GM21528 (cell line): ENCODE measurements around the gene OR51V1.
"Not testable (repeated sequence)": the region's sequence is repeated elsewhere in the genome, so short reads cannot be mapped to it uniquely, and the experiment has no call there.

Experiments used
- ATAC-seq: cut with Tn5 transposase; IDR thresholded peaks from one replicate; pipeline ENCODE4 v1.9.1; 2021; ENCODE audit warnings: mild to moderate bottlenecking, moderate library complexity; ENCODE audit not compliant: unreplicated experiment, low FRiP score

OR51V1 gene, protein sequence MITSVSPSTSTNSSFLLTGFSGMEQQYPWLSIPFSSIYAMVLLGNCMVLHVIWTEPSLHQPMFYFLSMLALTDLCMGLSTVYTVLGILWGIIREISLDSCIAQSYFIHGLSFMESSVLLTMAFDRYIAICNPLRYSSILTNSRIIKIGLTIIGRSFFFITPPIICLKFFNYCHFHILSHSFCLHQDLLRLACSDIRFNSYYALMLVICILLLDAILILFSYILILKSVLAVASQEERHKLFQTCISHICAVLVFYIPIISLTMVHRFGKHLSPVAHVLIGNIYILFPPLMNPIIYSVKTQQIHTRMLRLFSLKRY

DNA sequence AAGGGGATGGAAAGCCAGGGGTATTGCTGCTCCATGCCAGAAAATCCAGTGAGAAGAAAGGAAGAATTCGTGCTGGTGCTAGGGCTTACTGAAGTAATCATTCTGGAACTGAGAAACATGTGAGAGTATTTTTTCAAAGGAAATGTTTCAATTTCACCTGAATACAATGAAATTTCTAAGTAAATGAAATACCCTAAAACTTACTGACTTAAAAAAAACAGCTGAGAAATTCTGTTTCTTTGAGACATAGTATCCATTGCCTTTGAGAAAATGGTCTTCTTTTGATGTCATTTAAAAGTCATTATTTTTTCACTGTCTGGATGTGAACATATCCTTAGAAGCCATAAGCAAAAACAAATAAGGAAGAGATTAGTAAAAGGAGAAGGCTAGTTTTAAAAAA is at the start of gene OR51V1:
OR51V1 (minus strand) TSS at position 101 of the 400 bp plus-strand sequence; CDS start at position 101, 0 bp downstream.
- no peak for ATAC-seq

DNA sequence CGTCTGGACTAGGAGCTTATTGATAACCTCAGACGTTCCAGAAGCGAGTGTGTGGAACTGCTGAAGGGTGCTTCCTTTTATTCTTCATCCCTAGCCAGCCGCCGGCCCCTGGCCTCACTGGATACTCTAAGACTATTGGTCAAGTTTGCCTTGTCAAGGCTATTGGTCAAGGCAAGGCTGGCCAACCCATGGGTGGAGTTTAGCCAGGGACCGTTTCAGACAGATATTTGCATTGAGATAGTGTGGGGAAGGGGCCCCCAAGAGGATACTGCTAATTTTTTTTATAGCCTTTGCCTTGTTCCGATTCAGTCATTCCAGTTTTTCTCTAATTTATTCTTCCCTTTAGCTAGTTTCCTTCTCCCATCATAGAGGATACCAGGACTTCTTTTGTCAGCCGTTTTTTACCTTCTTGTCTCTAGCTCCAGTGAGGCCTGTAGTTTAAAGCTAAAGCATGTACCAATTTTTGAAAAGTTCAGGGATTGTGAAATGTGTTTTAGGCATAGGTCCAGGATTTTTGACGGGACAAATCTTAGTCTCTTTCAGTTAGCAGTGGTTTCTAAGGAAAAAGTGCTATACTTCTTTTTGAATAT is 49.4 kb upstream of the OR51V1 start, which contains the start of gene HBG1:
HBG1 (minus strand) TSS at position 51 of the 590 bp plus-strand sequence. CDS start 53 bp downstream, outside the sequence.
- ATAC-seq = not testable (repeated sequence)

DNA sequence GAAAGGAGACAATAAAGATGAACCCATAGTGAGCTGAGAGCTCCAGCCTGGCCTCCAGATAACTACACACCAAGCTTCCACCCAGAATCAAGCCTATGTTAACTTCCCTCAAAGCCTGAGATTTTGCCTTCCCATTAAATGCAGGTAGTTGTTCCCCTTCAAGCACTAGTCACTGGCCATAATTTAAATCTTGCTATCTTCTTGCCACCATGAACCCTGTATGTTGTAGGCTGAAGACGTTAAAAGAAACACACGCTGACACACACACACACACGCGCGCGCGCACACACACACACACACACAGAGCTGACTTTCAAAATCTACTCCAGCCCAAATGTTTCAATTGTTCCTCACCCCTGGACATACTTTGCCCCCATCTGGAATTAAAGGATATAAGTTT is 48.0 kb upstream of the OR51V1 start:
- not testable (repeated sequence) for ATAC-seq

DNA sequence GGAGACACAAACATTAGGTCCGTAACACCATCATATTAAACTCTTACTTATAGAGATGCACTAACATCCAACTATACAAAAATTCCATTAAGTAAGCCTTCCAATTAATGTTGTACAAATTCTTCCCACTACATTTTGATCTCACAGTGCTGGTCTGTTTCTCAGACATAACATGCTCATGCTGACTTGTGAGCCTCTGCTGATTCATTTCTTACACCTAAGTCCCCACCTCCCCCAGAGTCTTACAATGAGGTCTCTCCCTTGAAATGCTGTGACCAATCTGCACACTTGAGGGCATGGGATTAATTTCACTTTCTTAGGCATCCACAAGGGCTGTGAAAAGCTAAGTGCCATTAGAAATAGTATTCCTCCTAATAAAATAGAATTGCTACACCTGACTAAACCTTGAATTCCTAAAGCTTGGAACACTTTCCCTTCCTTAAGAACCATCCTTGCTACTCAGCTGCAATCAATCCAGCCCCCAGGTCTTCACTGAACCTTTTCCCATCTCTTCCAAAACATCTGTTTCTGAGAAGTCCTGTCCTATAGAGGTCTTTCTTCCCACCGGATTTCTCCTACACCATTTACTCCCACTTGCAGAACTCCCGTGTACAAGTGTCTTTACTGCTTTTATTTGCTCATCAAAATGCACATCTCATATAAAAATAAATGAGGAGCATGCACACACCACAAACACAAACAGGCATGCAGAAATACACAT is 47.1 kb upstream of the OR51V1 start:
- no peak for ATAC-seq

DNA sequence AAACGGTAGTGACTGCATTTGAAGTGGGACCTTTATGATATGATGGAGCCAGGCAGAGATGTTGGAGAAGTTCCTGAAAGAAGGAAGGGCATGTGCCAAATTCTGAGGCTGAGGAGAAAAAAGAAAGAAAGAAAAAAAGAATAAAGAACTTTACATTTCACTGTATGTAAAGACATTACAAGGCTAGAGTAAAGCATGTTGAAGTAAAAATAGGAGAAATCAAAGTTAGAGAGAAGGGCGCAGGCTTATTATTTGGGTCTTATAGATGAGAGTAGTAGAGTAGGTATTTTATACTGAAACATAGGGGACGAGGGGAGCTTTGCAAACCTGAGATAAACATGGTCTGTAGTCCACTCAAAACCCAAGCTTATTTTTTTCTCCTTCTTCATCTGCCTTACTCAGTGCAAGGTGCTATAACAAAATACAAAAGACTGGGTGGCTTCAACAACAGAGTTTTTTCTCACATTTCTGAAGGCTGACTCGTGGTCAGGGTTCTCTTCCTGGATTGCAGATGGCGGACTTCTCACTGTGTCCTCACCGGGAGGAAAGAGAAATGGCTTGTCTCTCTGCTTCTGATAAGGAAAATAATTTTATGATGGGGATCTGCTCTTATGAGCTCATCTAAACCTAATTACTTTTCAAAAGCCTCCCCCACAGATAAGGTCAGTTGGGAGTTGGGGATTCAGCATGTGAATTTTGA is 46.4 kb upstream of the OR51V1 start:
- no peak for ATAC-seq

DNA sequence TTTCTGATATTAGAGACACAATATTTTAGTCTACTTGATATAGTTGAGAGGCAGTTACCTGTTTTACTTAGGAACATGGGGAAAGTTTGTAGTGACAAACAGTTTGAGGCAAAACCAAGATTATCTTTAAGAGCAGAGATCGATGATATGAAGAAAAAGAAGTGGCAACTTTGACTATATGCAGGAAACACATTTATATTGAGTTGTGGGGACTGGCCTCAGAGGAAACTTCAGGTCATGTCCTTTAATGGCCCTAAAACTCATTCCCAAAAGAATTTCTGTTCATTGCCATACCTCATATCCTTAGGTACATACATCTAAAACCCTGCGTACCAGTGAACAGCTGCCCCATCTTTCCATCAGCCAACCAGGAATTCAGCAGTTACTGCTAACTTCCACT is 44.7 kb upstream of the OR51V1 start:
- ATAC-seq = no peak

DNA sequence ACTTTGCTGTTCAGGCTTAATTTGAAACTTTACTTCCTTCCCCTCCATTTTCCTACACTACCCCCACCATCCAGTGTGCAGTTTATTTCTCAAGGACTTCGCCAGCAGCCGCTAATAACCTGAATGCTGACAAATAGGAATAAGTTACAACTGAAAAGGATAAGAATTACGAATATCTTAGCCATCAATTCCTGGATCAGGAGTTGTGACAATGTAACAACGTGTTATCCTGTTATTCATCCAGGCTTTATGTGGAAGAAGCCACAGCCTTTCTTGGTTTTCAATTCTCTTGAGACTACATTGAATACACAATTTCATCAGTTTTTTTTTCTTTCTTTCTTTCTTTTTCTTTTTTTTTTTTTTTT is 43.3 kb upstream of the OR51V1 start:
- no peak for ATAC-seq

DNA sequence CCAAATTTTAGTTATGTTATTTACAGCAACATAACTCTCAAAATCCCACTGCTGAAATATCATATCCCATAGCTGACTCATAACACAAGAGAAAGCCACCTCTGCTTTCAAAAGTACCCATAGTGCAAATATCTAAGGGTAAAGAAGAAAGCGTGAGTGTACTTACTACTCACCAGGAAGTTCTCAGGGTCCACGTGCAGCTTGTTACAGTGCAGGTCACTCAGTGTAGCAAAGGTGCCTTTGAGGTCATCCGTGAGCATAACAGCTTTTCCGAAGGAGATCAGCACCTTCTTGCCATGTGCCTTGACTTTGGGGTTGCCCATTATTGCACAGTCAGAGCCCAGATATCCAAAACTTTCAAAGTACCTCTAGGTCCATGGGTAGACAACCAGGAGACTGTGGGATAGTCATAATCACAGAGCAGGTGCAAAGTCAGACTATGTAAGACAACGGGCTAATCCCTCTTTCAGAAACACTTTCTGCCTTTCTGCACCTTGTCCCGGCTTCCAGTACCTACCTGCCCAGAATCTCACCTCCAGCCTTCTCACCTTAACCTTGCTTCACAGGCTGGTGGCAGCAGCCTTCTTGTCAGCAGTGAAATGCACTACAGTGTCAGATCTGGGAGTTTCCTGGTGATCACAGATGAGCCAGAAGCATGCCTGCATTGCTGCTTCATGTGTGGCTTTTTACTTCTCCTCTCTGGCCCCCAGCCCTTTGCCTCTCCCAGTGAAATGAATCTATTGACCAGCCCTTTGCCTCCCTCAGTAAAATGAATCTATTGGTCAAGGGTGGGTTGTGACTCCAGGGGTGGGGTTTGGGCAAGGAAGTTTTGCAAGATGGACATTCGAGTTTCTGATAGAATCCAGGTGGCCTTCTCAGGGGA is 42.7 kb upstream of the OR51V1 start:
- no peak for ATAC-seq

DNA sequence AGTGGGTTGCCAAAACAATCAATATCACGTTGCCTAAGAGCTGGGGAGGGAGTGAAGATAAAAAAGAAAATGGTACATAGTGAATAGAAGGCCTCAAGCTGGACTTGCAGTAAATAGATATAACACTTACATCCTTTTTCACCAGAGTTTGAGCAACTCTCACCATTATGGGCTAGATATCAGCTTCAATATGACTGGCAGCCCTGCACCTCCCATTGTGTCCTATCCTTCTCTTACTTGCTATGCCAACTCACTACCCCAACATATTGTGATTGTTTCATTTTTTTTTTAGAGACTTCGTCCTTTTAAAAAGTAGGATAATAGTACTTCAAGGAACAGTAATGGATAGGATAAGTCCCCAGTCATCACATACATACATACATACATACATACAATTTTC is 41.7 kb upstream of the OR51V1 start:
- ATAC-seq = no peak

DNA sequence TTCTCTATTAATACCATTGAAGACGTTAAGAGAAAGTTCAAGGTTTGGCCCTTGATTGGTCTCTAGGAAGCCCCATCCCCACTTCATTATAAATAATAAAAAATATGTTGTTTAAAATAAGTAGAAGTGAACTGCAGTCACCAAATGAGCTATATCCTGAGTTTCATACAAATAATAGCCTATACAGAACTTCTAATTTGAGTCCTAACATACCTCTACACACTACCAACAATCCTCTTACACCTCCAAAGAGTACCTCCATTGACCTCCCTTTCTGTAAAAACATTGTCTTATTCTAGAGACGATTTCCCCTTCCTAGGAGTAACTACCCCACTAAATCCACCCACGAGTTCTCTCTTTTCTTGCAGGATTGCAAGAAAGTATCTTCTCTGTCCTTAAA is 41.0 kb upstream of the OR51V1 start:
- ATAC-seq = no peak

DNA sequence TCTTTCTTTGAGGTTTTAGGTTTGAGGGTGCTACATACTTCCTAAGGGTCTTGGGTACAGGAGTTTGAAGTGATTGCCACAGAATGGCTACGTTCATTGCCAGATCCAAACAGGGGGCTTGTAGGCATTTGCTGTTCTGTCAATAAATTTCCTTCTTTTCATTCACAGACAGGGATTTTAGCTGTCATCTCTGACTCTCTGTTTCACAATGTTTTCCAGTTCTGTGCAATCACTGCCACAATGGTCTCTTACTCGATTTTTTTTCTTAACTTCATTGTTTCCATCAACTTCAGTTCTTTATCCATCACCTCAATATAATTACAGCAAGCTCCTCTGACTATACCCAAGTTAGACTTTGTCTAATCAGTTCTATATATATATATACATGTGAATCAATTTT is 40.0 kb upstream of the OR51V1 start:
- no peak for ATAC-seq

DNA sequence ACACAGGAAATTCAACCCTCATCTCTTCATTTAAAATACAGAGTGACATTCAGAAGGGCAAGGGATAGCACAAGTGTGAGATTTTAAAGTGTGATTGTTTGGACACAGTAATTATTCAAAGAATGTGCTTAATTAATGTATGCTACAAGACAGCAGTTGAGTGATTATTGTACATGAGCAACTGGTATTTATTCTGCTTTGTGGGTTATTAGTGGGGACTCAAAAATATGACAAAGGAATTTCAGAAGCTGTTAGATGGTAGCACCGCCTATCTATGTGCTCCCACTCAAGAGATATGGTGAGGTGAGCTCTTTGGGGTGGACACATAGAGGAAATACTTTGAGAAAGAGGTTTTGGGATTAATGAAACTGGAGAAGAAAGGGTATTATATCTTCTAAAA is 39.6 kb upstream of the OR51V1 start:
- ATAC-seq = no peak

DNA sequence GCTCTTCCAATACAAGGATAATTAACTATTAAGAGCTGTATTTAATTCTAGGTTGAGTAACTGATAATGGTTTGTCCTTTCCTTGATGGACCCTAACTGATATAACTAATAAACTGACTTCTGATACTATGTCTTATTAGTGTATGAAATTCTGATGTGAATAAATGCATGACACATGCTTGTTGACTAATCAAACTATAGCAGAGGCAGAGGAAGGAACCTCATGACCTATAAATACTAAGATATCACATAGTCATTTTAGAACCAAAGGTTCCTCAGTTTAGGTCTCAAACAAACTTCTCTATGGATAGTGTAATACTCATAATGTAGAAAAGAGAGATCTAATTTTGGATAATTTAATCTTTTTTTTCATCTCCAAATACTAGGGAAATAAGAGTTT is 38.6 kb upstream of the OR51V1 start:
- ATAC-seq = no peak

DNA sequence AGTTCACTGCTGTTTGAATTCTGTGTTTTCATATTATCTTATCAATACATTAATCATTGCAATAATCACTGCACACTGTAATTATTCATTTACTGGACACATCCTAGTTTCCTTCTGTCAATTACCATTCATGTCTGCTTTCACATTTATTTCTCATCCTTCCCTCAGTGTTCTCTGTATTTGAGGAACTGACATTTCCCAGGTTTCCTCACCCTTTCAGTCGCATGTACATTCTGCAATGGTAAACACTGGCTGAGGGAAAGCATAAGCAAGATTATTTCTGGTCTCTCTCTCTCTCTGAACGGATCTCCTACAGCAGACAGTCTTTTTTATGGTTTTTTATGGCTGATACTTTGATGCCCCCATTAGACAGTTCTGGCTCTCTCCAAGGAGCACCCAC is 38.0 kb upstream of the OR51V1 start:
- ATAC-seq = no peak

DNA sequence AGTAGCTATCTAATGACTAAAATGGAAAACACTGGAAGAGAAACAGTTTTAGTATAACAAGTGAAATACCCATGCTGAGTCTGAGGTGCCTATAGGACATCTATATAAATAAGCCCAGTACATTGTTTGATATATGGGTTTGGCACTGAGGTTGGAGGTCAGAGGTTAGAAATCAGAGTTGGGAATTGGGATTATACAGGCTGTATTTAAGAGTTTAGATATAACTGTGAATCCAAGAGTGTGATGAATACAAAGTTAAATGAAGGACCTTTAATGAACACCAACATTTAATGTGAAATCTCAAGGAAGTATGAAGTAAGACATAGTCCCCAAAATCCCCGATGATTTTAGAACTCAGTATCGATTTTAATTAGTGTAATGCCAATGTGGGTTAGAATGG is 36.9 kb upstream of the OR51V1 start:
- no peak for ATAC-seq

DNA sequence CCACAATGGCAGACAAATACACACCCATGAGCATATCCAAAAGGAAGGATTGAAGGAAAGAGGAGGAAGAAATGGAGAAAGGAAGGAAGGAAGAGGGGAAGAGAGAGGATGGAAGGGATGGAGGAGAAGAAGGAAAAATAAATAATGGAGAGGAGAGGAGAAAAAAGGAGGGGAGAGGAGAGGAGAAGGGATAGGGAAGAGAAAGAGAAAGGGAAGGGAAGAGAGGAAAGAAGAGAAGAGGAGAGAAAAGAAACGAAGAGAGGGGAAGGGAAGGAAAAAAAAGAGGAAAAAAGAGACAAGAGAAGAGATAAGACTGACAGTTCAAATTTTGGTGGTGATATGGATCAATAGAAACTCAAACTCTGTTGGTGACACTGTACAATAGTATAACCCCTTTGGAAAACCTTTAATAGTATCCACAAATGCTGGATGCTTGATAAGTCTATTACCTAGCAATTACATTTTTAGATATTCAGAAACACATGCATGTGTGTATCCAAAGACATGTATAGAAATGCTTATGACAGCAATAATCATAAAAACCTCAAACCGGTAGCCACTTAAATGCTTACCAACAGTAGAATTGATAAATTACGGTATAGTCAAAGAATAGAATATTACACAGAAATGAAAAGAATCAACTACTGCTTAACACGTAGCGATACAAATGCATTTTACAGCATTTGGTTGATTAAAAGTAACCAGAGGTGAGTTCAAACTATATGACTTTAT is 35.0 kb upstream of the OR51V1 start:
- no peak for ATAC-seq

DNA sequence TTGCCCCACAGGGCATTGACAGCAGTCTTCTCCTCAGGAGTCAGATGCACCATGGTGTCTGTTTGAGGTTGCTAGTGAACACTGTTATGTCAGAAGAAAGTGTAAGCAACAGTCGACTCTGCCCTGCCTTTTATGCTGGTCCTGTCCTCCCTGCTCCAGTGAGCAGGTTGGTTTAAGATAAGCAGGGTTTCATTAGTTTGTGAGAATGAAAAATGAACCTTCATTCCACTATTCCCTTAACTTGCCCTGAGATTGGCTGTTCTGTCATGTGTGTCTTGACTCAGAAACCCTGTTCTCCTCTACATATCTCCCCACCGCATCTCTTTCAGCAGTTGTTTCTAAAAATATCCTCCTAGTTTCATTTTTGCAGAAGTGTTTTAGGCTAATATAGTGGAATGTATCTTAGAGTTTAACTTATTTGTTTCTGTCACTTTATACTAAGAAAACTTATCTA is 33.9 kb upstream of the OR51V1 start, which contains the start of gene HBD:
HBD (minus strand) TSS at position 103 of the 454 bp plus-strand sequence; CDS start at position 53, 50 bp downstream.
- ATAC-seq = peak; percentile 76

DNA sequence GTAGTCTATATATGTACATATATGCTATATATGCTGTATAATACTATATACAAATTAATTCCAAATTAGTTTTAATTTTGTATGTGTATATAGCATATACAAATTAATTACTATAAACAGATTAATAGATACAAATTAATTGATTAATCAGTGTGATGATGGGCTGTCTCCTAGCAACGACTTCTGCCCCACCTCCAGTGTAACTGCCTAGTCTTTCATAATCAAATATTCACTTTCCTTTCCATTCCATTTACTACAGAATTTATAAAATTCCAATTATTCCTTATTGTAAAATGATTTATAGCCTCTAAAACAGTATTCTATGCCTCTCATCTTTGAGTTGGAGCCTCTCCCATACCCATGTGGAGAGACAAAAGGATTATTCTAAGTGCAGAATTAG is 32.8 kb upstream of the OR51V1 start:
- ATAC-seq = no peak

DNA sequence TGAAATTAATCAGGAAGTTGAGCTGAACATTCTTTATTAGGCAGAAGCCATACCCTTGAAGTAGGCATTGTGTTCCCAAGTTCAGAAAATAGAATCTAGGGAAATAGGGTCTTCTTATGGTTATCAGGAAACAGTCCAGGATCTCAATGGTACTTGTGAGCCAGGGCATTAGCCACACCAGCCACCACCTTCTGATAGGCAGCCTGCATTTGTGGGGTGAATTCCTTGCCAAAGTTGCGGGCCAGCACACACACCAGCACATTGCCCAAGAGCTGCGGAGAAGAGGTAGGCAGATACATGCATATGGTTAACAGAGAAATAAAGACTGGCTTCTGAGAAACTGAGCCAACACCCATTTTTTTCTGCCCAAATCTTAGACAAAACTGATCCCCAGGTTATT is 32.3 kb upstream of the OR51V1 start:
- no peak for ATAC-seq
